Left lung (tissue), 10 donors: Measurements from ENCODE around the gene XKR3. TPM values are rescaled to one million over a fixed set of nuclear protein-coding genes. Genes with fewer than 3 reads are reported as not detected.
"Not testable (repeated sequence)": the region's sequence is repeated elsewhere in the genome, so short reads cannot be mapped to it uniquely, and the experiment has no call there.

Experiments
- ATAC-seq: fragments of 200-7000 bp; cut with Tn5 transposase; one replicate; pipeline ENCODE4 v1.9.1; 2020; ENCODE audit warnings: moderate library complexity
- DNase-seq, 4 donors: peaks; one replicate each; pipeline ENCODE4 v3.0.0-alpha.2; 2013 to 2020
- H3K27ac ChIP-seq, 2 donors: fragments of 200-600 bp; sonication (generic) in 1 of 2; one replicate each; pipeline versions ENCODE4 v1.5.0 to v1.8.0; 2020 to 2021
- H3K27me3 ChIP-seq, 2 donors: fragments of 200-600 bp; sonication (generic) in 1 of 2; one replicate each; pipeline versions ENCODE4 v1.5.0 to v1.8.0; 2020 to 2021
- H3K36me3 ChIP-seq, 2 donors: fragments of 200-600 bp; sonication (generic) in 1 of 2; one replicate each; pipeline versions ENCODE4 v1.5.0 to v1.8.0; 2020 to 2021
- H3K4me1 ChIP-seq, 2 donors: fragments of 200-600 bp; one replicate each; pipeline ENCODE4 v1.8.0; 2021
- H3K4me3 ChIP-seq, 2 donors: fragments of 200-600 bp; sonication (generic) in 1 of 2; one replicate each; pipeline versions ENCODE4 v1.5.0 to v1.8.0; 2020 to 2021; ENCODE audit warnings: mild to moderate bottlenecking in 1 of 2
- H3K9me3 ChIP-seq, 2 donors: fragments of 200-600 bp; sonication (generic) in 1 of 2; one replicate each; pipeline versions ENCODE4 v1.5.0 to v1.8.0; 2020 to 2021
- intact Hi-C, 2 donors: fragments of 100-400 bp; cut with DNase I; formaldehyde crosslinking; loops; one replicate each; pipeline versions ENCODE4 v1.11.2 to v1.14.2; 2022
- polyA plus RNA-seq, 6 donors: library from polyadenylated mRNA; unstranded; fragments of 120-200 nt; gene quantifications; one replicate each; pipeline ENCODE4 v1.2.1, GENCODE V29; 2013; ENCODE audit not compliant: insufficient read length in 6 of 6
- total RNA-seq, 2 donors: library from RNA; stranded (reverse); fragmentation: NEBNext Ultra II Directional; extraction: Animal tissue kit (Norgen Biotek cat#: 25700); gene quantifications; one replicate each; pipeline ENCODE4 v1.2.1, GENCODE V29; 2021
- TF ChIP-seq, protein P1 (sequence below), 2 donors: fragments of 200-600 bp; sonication (generic) in 1 of 2; IDR thresholded peaks; one replicate each; pipeline versions ENCODE4 v1.5.0 to v1.8.0; 2021; ENCODE audit warnings: antibody characterized with exemption in 2 of 2
- donor health status: DM: no; HTN: yes; CAD: no.
- donor health status: DM: no; HTN: no; CAD: no.

XKR3 gene
- total and polyA plus RNA-seq, 8 donors, result 0.15 to 0.31 TPM; not detected in 6

DNA sequence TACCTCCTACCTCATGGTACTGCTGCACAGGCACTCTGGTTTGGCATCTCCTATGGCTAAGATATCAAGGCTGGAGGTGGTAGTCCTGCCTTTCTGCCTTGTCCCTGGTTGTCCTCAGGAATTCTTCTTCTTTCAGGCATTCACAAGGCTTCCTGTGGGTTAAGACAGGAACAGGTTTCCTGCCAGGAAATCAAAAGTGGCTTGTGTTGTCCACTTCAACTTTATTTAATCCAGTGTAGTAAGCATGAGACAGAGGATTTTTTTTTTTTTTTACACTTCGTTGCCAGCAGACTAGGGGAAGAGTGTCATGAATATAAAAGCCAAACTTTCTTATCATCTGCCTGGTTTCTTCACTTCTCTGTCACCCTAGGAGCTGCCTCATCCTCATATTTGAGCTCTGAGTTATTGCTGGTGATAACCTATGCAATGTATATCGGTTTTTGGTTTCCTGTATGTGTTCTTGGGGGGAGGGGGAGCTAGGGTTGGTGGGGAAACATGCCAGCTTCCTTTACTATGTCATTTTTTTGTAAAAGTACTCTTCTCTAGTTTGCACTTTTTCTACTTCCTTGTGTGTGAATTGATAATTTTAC lies 50.2 kb downstream of the XKR3 start:
- H3K4me3 ChIP-seq, result no peak overlapping the region
- ATAC-seq, result peak; percentile 36
- intact Hi-C loops, result no loop called here
- no peaks in the 10 kb centered on the region for H3K36me3 ChIP-seq
- TF ChIP-seq, protein P1, sequence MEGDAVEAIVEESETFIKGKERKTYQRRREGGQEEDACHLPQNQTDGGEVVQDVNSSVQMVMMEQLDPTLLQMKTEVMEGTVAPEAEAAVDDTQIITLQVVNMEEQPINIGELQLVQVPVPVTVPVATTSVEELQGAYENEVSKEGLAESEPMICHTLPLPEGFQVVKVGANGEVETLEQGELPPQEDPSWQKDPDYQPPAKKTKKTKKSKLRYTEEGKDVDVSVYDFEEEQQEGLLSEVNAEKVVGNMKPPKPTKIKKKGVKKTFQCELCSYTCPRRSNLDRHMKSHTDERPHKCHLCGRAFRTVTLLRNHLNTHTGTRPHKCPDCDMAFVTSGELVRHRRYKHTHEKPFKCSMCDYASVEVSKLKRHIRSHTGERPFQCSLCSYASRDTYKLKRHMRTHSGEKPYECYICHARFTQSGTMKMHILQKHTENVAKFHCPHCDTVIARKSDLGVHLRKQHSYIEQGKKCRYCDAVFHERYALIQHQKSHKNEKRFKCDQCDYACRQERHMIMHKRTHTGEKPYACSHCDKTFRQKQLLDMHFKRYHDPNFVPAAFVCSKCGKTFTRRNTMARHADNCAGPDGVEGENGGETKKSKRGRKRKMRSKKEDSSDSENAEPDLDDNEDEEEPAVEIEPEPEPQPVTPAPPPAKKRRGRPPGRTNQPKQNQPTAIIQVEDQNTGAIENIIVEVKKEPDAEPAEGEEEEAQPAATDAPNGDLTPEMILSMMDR (IDR thresholded peaks at IDR 0.05), result no peak
- H3K27ac ChIP-seq, result peak overlapping the region in 1 of 2 donors; percentile 56
- no peak for DNase-seq
- peaks cover 0 to 6% of the 10 kb centered on the region in 2 donors for H3K4me1 ChIP-seq
- peaks cover 0 to 4% of the 10 kb centered on the region in 2 donors for H3K9me3 ChIP-seq
- H3K27me3 ChIP-seq, result no peaks in the 10 kb centered on the region

- H3K27me3 ChIP-seq, intact Hi-C loops, H3K4me3 ChIP-seq, DNase-seq, H3K36me3 ChIP-seq, H3K27ac ChIP-seq, ATAC-seq, H3K4me1 ChIP-seq, H3K9me3 ChIP-seq: not testable (repeated sequence)
Measured at GRCh38 chr22:16771569-16771968, 53.6 kb downstream of the XKR3 start.

GRCh38 chr22:16767927-16768326 lies 57.3 kb downstream of the XKR3 start:
- H3K4me3 ChIP-seq, H3K9me3 ChIP-seq, ATAC-seq, H3K27me3 ChIP-seq, intact Hi-C loops, DNase-seq, H3K4me1 ChIP-seq, H3K36me3 ChIP-seq, H3K27ac ChIP-seq: not testable (repeated sequence)

DNA sequence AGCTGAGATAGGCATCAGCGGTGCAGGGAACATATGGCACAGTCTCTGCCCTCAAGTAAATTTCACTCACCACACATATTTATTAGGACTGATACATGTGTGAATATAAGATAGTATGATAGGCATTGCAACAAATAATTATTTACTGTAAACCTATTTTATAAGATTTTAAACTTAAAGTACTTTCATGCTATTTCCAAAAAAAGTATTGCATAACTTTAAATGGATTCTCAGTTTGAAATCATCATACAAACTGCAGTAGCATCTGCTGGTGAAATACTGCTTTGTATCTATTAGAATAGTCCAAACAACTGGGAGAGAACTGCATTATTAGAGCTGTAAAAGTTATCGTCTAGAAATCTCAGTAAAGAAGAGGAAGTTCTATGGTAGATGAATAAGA lies 63.0 kb downstream of the XKR3 start:
- H3K27ac ChIP-seq, H3K27me3 ChIP-seq, H3K4me3 ChIP-seq, H3K36me3 ChIP-seq, DNase-seq, H3K4me1 ChIP-seq, intact Hi-C loops, ATAC-seq, H3K9me3 ChIP-seq: not testable (repeated sequence)

- H3K9me3 ChIP-seq, H3K36me3 ChIP-seq, ATAC-seq, DNase-seq, H3K27ac ChIP-seq, intact Hi-C loops, H3K4me1 ChIP-seq, H3K27me3 ChIP-seq, H3K4me3 ChIP-seq: not testable (repeated sequence)
Measured at GRCh38 chr22:16760416-16760815, 64.8 kb downstream of the XKR3 start.

DNA sequence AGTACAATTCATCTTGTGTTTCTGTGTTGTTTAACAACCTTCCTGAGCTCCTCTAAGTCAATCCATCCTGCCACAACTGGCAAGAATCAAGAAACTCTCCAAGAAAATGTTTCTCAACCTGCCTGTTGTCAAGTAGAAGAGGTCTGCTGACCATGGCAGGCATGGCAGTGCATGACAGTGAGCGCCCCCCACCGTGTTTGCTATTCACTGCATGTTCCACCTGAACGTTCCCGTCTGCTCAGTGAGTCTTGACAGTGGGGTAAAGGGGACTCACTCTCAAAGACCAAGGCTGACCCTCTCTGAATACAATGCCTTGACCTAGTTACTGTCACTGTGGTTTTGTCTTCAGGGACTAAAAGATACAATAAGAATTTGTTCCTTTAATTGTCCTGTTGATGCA lies 75.9 kb downstream of the XKR3 start:
- ATAC-seq, H3K36me3 ChIP-seq, H3K27ac ChIP-seq, H3K4me3 ChIP-seq, H3K4me1 ChIP-seq, H3K9me3 ChIP-seq, intact Hi-C loops, H3K27me3 ChIP-seq, DNase-seq: not testable (repeated sequence)

DNA sequence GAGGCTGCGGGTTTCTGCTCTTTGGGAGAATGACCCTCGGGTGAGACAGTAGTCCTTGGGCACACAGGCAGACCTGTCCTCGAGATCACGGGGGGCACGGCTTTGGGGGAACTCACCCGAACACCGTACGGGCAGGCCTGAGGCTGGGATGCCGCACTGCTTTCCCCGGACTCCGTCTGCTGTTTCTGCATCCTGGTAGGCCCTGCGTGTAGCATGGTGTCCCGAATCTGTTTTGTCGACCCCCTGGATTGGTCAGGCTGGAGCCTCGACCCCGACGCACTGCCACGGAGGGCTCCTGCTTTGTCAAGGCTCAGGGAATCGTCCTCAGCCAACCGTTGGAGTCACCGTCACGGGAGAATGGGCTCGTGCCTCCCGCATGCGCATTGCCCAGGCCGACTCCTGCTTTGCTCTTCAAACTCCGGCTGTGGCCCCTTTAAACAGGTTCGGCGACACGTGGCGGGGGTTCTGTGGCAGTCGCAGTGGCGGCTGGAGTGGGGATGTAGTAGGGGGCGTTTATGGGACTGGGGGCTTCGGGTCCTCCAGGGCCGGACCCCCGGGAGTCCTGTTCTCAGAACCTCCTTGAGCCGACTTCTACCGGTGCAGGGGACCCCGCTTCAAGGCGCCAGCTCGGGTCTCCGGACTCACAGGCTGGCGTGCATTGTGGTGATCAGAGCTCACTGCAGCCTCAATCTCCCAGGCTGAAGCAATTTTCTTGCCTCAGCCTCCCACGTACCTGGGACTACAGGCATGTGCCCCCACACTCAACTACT lies 76.9 kb downstream of the XKR3 start:
- H3K27me3 ChIP-seq, H3K27ac ChIP-seq, intact Hi-C loops, H3K4me3 ChIP-seq, H3K4me1 ChIP-seq, H3K9me3 ChIP-seq, ATAC-seq, H3K36me3 ChIP-seq: not testable (repeated sequence)
- peak in 1 of 4 donors; percentile 63 for DNase-seq

DNA sequence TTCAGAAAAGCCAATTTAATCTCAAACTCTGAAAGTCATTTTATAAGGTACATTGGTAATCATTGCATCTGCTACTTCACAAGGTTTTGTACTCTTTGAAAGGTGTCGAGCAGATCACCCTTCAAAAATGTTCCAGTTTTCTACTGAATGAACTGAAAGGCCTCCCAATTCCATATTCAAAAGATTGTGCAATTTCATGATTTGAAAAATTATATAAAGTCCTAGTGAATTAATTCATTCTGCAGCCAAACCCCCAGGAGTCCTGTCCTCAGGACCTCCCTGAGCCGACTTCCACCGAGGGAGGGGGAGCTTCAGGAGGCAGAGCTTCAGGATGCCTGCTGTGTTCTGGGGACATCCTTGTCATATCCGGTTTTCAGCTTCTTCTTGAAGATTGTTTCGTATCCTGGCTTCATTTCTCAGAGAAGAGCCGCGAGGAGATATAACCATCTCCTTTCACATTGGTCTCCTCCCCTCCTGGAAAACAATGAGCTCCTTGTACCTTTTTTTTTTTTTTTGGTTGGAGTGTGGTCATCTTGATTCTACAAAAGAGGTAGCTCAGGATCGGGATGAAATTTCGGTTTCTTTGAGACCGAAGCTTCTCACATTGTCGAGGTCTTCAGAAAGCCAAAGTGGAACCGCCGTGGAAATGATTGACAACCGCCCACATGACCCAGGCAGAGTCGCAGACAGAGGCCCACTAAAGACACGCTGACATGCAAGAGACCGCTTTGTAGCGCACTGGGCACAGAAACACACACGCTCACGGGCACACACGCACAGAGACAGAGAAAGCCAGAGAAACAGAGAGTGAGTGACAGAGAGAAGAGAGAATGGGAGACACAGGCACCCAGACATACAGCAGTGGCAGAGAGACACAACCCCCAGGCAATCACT lies 77.7 kb downstream of the XKR3 start:
- H3K27me3 ChIP-seq, H3K9me3 ChIP-seq, ATAC-seq, H3K36me3 ChIP-seq, H3K27ac ChIP-seq, intact Hi-C loops, H3K4me1 ChIP-seq, H3K4me3 ChIP-seq, DNase-seq: not testable (repeated sequence)

GRCh38 chr22:16734271-16734670 lies 90.9 kb downstream of the XKR3 start:
- H3K27me3 ChIP-seq, H3K4me1 ChIP-seq, DNase-seq, H3K27ac ChIP-seq, H3K9me3 ChIP-seq, intact Hi-C loops, H3K36me3 ChIP-seq, H3K4me3 ChIP-seq: not testable (repeated sequence)
- ATAC-seq, result peak; percentile 42
